OCI-LY3 (cell line): ENCODE results near the gene PGS1.

Source experiments
- H2AFZ ChIP-seq: fragments of 200-600, 300-600 bp; shearing (Covaris generic); 2 replicates; pipeline ENCODE4 v1.6.0; 2014; ENCODE audit warnings: antibody characterized with exemption, low read depth, low read length
- H3K27ac ChIP-seq: fragments of 200-600, 300-600 bp; sonication (generic); 2 replicates; pipeline ENCODE4 v1.5.1; 2014; ENCODE audit warnings: mild to moderate bottlenecking, low read length, moderate library complexity, mixed read lengths
- H3K27me3 ChIP-seq: fragments of 200-600, 300-600 bp; sonication (generic); 2 replicates; pipeline ENCODE4 v1.6.1; 2014; ENCODE audit warnings: low read depth, low read length, mixed read lengths
- H3K36me3 ChIP-seq: fragments of 200-600, 300-600 bp; sonication (generic); replicated peaks from 2 replicates; pipeline ENCODE3; 2014; ENCODE audit warnings: low read depth, low read length, mixed read lengths
- H3K4me1 ChIP-seq: fragments of 300-600, 200-600 bp; sonication (generic); 2 replicates; pipeline ENCODE4 v1.6.1; 2014; ENCODE audit warnings: low read length, mixed read lengths
- H3K4me2 ChIP-seq: fragments of 200-600, 300-600 bp; sonication (generic); 2 replicates; pipeline ENCODE4 v1.6.1; 2014; ENCODE audit warnings: low read length, mixed read lengths
- H3K4me3 ChIP-seq: fragments of 300-600, 200-600 bp; sonication (generic); 2 replicates; pipeline ENCODE4 v1.5.1; 2014; ENCODE audit warnings: antibody characterized with exemption, mild to moderate bottlenecking, low read length, moderate library complexity
- H3K79me2 ChIP-seq: fragments of 300-600, 200-600 bp; shearing (Covaris generic); 2 replicates; pipeline ENCODE4 v1.6.1; 2014; ENCODE audit warnings: mild to moderate bottlenecking, low read length, mixed read lengths
- H3K9ac ChIP-seq: fragments of 300-600, 200-600 bp; shearing (Covaris generic); 2 replicates; pipeline ENCODE4 v1.6.0; 2014; ENCODE audit warnings: mild to moderate bottlenecking, low read length, moderate library complexity
- H3K9me3 ChIP-seq: fragments of 200-600, 300-600 bp; shearing (Covaris generic); 2 replicates; pipeline ENCODE4 v1.6.1; 2014; ENCODE audit warnings: low read length, mixed read lengths; ENCODE audit not compliant: insufficient read depth
- H4K20me1 ChIP-seq: fragments of 200-600, 300-600 bp; sonication (generic); 2 replicates; pipeline ENCODE4 v1.6.1; 2016; ENCODE audit warnings: low read length, mixed read lengths; ENCODE audit not compliant: insufficient read depth
- CTCF ChIP-seq: fragments of 200-600, 300-600 bp; sonication (generic); IDR thresholded peaks from 2 replicates; pipeline ENCODE4 v1.5.1; 2014; ENCODE audit warnings: antibody characterized with exemption, low read length, low read depth
- EZH2phosphoT487 ChIP-seq: fragments of 200-600 bp; shearing (Covaris generic); IDR thresholded peaks from 2 replicates; pipeline ENCODE4 v1.6.1; 2018; ENCODE audit warnings: antibody characterized with exemption, mixed run types, low read depth

Gene PGS1

GRCh38 chr17:78459696-78460095 lies 81.2 kb downstream of the PGS1 start:
- Histone ChIP-seq H3K4me1 (no peaks in the 10 kb centered on the region), H2AFZ (no peak overlapping the region), H3K9ac (no peak overlapping the region), H3K79me2 (no peaks in the 10 kb centered on the region), H3K27me3 (no peaks in the 10 kb centered on the region), H3K9me3 (no peaks in the 10 kb centered on the region), H3K27ac (no peak overlapping the region), H3K36me3 (no peaks in the 10 kb centered on the region), H4K20me1 (no peaks in the 10 kb centered on the region), H3K4me3 (no peak overlapping the region), H3K4me2 (no peak overlapping the region)
- no peak for TF ChIP-seq CTCF
- TF ChIP-seq EZH2phosphoT487: no peak

- Histone ChIP-seq H3K4me1 (no peaks in the 10 kb centered on the region), H3K9me3 (no peaks in the 10 kb centered on the region)
- TF ChIP-seq EZH2phosphoT487 (no peak), CTCF (no peak)
These were observed 81.8 kb downstream of the PGS1 start for GRCh38 chr17:78460176-78460675.

GRCh38 chr17:78460951-78461798 lies 82.7 kb downstream of the PGS1 start:
- TF ChIP-seq CTCF (no peak), EZH2phosphoT487 (no peak)
- Histone ChIP-seq H3K9me3 (no peaks in the 10 kb centered on the region), H3K27ac (no peak overlapping the region), H3K36me3 (no peaks in the 10 kb centered on the region), H3K27me3 (no peaks in the 10 kb centered on the region), H3K4me3 (no peak overlapping the region), H3K9ac (no peak overlapping the region), H3K79me2 (no peaks in the 10 kb centered on the region), H3K4me2 (no peak overlapping the region), H2AFZ (no peak overlapping the region), H4K20me1 (no peaks in the 10 kb centered on the region), H3K4me1 (no peaks in the 10 kb centered on the region)

More at GRCh38 chr17:78460176-78460675, 81.8 kb downstream of the PGS1 start:
- no peak overlapping the region for H3K9ac ChIP-seq
- H3K4me2 ChIP-seq: no peak overlapping the region
- H3K4me3 ChIP-seq: no peak overlapping the region
- no peaks in the 10 kb centered on the region for H3K27me3 ChIP-seq
- H3K79me2 ChIP-seq: no peaks in the 10 kb centered on the region
- no peak overlapping the region for H3K27ac ChIP-seq
- H4K20me1 ChIP-seq: no peaks in the 10 kb centered on the region
- no peak overlapping the region for H2AFZ ChIP-seq
- H3K36me3 ChIP-seq: no peaks in the 10 kb centered on the region

GRCh38 chr17:78461799-78462053 lies 83.3 kb downstream of the PGS1 start:
- no peaks in the 10 kb centered on the region for H3K27me3 ChIP-seq
- H3K36me3 ChIP-seq: no peaks in the 10 kb centered on the region
- H3K9ac ChIP-seq: no peak overlapping the region
- TF ChIP-seq EZH2phosphoT487 (no peak), CTCF (no peak)
- H3K4me2 ChIP-seq: no peak overlapping the region
- no peaks in the 10 kb centered on the region for H3K4me1 ChIP-seq
- no peak overlapping the region for H3K27ac ChIP-seq
- no peaks in the 10 kb centered on the region for H3K9me3 ChIP-seq
- no peaks in the 10 kb centered on the region for H3K79me2 ChIP-seq
- H4K20me1 ChIP-seq: no peaks in the 10 kb centered on the region
- H2AFZ ChIP-seq: no peak overlapping the region
- H3K4me3 ChIP-seq: no peak overlapping the region
